Fibroblast of lung (primary cell): ENCODE results near the gene PLA2G3. TPM values are rescaled to one million over a fixed set of nuclear protein-coding genes. Genes with fewer than 3 reads are reported as not detected.
"Not testable (repeated sequence)": the region's sequence is repeated elsewhere in the genome, so short reads cannot be mapped to it uniquely, and the experiment has no call there.

Source experiments
- DNase-seq, 2 donors: peaks; one replicate each; pipeline versions ENCODE4 v3.0.0 to v3.0.0-alpha.2; 2010; ENCODE audit warnings: low read depth in 2 of 2
- H2AFZ ChIP-seq: 2 replicates; pipeline ENCODE4 v1.5.1; 2012; ENCODE audit warnings: low read length, control low read depth, inconsistent platforms
- H3K27ac ChIP-seq: 2 replicates; pipeline ENCODE4 v1.5.1; 2011; ENCODE audit warnings: low read length, control low read depth; ENCODE audit not compliant: insufficient read depth
- H3K27me3 ChIP-seq: 2 replicates; pipeline ENCODE4 v1.5.1; 2011; ENCODE audit warnings: mild to moderate bottlenecking, low read length; ENCODE audit not compliant: control insufficient read depth, insufficient read depth
- H3K36me3 ChIP-seq: 2 replicates; pipeline ENCODE4 v1.5.1; 2011; ENCODE audit warnings: low read length; ENCODE audit not compliant: control insufficient read depth, insufficient read depth
- H3K4me1 ChIP-seq: 2 replicates; pipeline ENCODE4 v1.5.1; 2011; ENCODE audit warnings: low read length; ENCODE audit not compliant: control insufficient read depth, insufficient read depth; ENCODE audit errors: extremely low read depth
- H3K4me2 ChIP-seq: 2 replicates; pipeline ENCODE4 v1.5.1; 2011; ENCODE audit warnings: low read length, control low read depth; ENCODE audit not compliant: insufficient read depth; ENCODE audit errors: extremely low read depth
- H3K4me3 ChIP-seq, 4 experiments: fragments of 200-600 bp in 1 of 4; sonication (generic) in 1 of 4; replicated peaks in 1 of 4; 2 replicates each; pipeline ENCODE4 v1.5.1; 2011 to 2016; ENCODE audit warnings: low read length in 4 of 4, low read depth in 3 of 4, mild to moderate bottlenecking in 3 of 4, control low read depth in 2 of 4, inconsistent platforms in 1 of 4, mixed read lengths in 1 of 4; ENCODE audit not compliant: insufficient read depth in 1 of 4; ENCODE audit errors: control extremely low read depth in 1 of 4
- H3K79me2 ChIP-seq: 2 replicates; pipeline ENCODE4 v1.5.1; 2012; ENCODE audit warnings: mild to moderate bottlenecking, low read length, inconsistent platforms; ENCODE audit not compliant: control insufficient read depth, insufficient read depth
- H3K9ac ChIP-seq: 2 replicates; pipeline ENCODE4 v1.5.1; 2011; ENCODE audit warnings: mild to moderate bottlenecking, low read length, control low read depth; ENCODE audit not compliant: insufficient read depth
- H3K9me3 ChIP-seq: 2 replicates; pipeline ENCODE4 v1.5.1; 2012; ENCODE audit warnings: low read depth, low read length; ENCODE audit not compliant: control insufficient read depth, insufficient read depth
- H4K20me1 ChIP-seq: 2 replicates; pipeline ENCODE4 v1.5.1; 2011; ENCODE audit warnings: low read length; ENCODE audit not compliant: control insufficient read depth, insufficient read depth; ENCODE audit errors: extremely low read depth
- CTCF ChIP-seq, 2 donors: IDR thresholded peaks in 1 of 2; conservative IDR thresholded peaks in 1 of 2; 1 replicate in 1 of 2; 2 replicates in 1 of 2; pipeline ENCODE4 v1.5.1; 2011 to 2012; ENCODE audit warnings: low read length in 2 of 2, control low read depth in 1 of 2, inconsistent platforms in 1 of 2, low read depth in 1 of 2, mild to moderate bottlenecking in 1 of 2
- EZH2 ChIP-seq: IDR thresholded peaks from 2 replicates; pipeline ENCODE4 v1.5.1; 2012; ENCODE audit warnings: low read length, control low read depth, mild to moderate bottlenecking; ENCODE audit errors: missing control alignments
- polyA plus RNA-seq, 2 donors: library from polyadenylated mRNA; depleted of rRNA in 1 of 2; stranded (reverse) in 1 of 2; unstranded in 1 of 2; fragments of >200 nt; gene quantifications; 2 replicates each; pipeline ENCODE4 v1.2.1, GENCODE V29; 2011 to 2012; ENCODE audit warnings: missing spikeins in 1 of 2
- total RNA-seq: library from RNA; depleted of rRNA; stranded (reverse); fragments of >200 nt; gene quantifications from 2 replicates; pipeline ENCODE4 v1.2.1, GENCODE V29; 2014

Gene PLA2G3
- total and polyA plus RNA-seq, 2 donors (not counting 1 experiment from before 2014, with no cell fraction given), result 0.18 to 0.33 TPM

DNA sequence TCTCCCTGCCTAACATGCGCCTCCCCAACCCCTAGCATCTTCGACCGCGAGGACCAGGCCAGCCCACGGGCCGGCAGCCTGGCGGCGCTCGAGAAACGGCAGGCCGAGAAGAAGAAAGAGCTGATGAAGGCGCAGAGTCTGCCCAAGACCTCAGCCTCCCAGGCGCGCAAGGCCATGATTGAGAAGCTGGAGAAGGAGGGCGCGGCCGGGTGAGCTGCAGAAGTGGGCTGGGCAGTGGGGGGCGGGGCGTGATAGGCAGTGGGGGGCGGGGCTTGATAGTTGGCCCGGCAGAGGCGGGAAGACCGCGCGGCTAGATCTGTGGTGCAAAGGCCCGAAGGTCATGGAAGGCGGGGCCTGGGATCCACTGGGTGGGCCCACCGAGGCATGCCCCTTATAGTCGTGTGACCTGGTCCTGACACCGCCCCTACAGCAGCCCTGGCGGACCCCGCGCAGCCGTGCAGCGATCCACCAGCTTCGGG, 41.6 kb downstream of the PLA2G3 start:
- no peaks in the 10 kb centered on the region for H3K9me3 ChIP-seq
- H3K4me3 ChIP-seq, result no peak overlapping the region
- H3K4me1 ChIP-seq, result peaks cover 20% of the 10 kb centered on the region
- H4K20me1 ChIP-seq, result no peaks in the 10 kb centered on the region
- no peak overlapping the region for H3K4me2 ChIP-seq
- H3K27me3 ChIP-seq, result no peaks in the 10 kb centered on the region
- H3K79me2 ChIP-seq, result peaks cover 3% of the 10 kb centered on the region
- H3K36me3 ChIP-seq, result peaks cover 58% of the 10 kb centered on the region
- no peak overlapping the region for H3K9ac ChIP-seq
- DNase-seq, result no peak
- TF ChIP-seq EZH2, result no peak
- TF ChIP-seq CTCF (conservative IDR thresholded peaks at IDR 0.05 in 1 of 2, IDR thresholded peaks at IDR 0.05 in 1 of 2; ENCODE audit: low read depth in 1 of 2, low read length in 2 of 2), result no peak
- no peak overlapping the region for H2AFZ ChIP-seq
- peak overlapping the region; percentile 25 for H3K27ac ChIP-seq

DNA sequence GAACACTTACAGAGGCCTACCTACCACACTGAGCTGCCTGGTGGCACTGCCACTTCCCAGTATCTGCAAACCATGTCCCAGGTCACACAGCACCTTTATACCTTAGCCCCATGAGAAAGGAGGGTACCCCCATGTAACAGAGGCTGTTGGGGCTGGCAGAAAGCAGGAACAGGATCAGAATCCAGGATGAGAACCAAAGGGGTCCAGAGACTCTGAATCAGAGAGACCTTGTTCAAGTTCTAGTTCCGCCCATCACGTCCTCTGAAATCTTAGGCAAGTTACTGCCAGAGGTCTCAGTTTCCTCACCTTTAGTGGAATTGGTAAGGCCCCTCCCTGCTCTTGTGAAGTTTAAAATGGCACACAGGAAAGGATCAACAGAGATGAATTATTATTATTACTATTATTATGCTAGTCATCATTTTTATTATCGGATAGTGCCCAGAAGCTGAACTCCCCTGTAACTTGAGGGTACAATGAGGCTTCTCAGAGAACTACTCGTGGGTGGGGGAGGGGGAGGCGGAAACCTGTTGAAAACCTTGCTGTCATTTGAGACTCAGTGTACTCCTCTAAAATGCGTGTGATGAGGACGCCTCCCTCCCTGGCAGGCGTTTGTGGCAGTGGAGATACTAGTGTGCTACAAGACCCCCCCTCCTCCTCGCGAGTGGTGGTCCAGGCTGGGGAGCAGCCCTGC, 42.2 kb downstream of the PLA2G3 start:
- H3K9ac ChIP-seq, result no peak overlapping the region
- H3K27ac ChIP-seq, result no peak overlapping the region
- no peak for TF ChIP-seq CTCF (conservative IDR thresholded peaks at IDR 0.05 in 1 of 2, IDR thresholded peaks at IDR 0.05 in 1 of 2; ENCODE audit: low read depth in 1 of 2, low read length in 2 of 2)
- TF ChIP-seq EZH2, result no peak

DNA sequence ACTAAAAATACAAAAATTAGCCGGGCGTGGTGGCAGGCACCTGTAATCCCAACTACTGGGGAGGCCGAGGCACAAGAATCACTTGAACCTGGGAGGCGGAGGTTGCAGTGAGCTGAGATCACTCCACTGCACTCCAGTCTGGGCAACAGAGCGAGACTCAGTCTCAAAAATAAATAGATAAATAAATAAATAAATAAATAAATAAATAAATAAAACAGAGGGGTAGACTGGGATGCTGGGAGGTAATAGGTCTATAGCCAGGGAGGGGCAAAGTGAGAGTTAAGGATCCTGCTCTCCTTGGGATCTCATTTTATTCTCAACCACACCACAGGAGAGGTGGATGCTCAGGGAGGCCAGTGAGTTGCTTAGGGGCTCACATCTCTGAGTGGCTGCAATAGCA, 42.8 kb downstream of the PLA2G3 start:
- peaks cover 10% of the 10 kb centered on the region for H3K4me1 ChIP-seq
- not testable (repeated sequence) for H2AFZ ChIP-seq, H3K9ac ChIP-seq, H3K27ac ChIP-seq, H4K20me1 ChIP-seq, H3K27me3 ChIP-seq, H3K9me3 ChIP-seq, H3K4me3 ChIP-seq, H3K4me2 ChIP-seq, DNase-seq, H3K79me2 ChIP-seq
- peaks cover 65% of the 10 kb centered on the region for H3K36me3 ChIP-seq

More for the DNA sequence above, 42.2 kb downstream of the PLA2G3 start:
- no peaks in the 10 kb centered on the region for H4K20me1 ChIP-seq
- H3K4me2 ChIP-seq, result no peak overlapping the region
- no peaks in the 10 kb centered on the region for H3K9me3 ChIP-seq
- no peaks in the 10 kb centered on the region for H3K27me3 ChIP-seq
- H3K4me1 ChIP-seq, result peaks cover 14% of the 10 kb centered on the region
- peaks cover 60% of the 10 kb centered on the region for H3K36me3 ChIP-seq
- no peak for DNase-seq
- no peak overlapping the region for H3K4me3 ChIP-seq
- H2AFZ ChIP-seq, result no peak overlapping the region
- H3K79me2 ChIP-seq, result no peaks in the 10 kb centered on the region
